Measurements from ENCODE around the gene KCNH4. TPM values are rescaled to one million over a fixed set of nuclear protein-coding genes. Genes with fewer than 3 reads are reported as not detected.

The KCNH4 gene
- total RNA-seq, 1 experiment from 2014 or later: 1.5 TPM

DNA sequence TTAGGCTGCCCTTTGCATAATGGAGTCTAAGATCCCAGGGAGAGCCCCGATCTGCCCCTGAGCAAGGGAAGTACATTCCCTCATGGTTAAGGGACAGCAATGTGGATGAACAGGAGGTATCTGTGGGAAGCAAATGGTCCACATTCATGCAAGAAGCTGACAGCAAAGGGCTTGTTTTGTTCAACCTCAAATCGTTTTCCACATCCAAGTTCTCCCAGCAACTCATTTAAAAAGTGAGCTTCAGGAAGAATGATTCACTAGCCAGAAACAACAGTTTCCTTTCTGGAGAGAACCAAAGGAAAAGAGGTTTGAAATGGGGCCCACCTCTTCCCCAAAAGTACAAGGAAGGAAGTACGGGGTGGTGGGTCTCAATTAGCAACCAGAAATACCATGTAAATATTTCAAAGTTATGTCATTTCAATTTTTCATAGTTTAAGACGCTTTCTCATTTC, 48.9 kb downstream of the KCNH4 start:
- intact Hi-C loops (cut with micrococcal nuclease; ENCODE audit: unreplicated experiment): no loop called here
- Histone ChIP-seq H3K9me3 (ENCODE audit: control insufficient read depth, insufficient read depth, low read depth, low read length) (no peaks in the 10 kb centered on the region), H3K4me3 (ENCODE audit: low read depth in 2 of 2, low read length in 2 of 2) (no peak overlapping the region), H3K27ac (ENCODE audit: low read length) (no peak overlapping the region), H3K4me1 (ENCODE audit: control insufficient read depth, insufficient read depth, low read length) (peaks cover 18% of the 10 kb centered on the region), H3K27me3 (ENCODE audit: control insufficient read depth, insufficient read depth, low read length) (no peaks in the 10 kb centered on the region), H3K36me3 (ENCODE audit: control insufficient read depth, insufficient read depth, low read length) (peaks cover 2% of the 10 kb centered on the region; the same call in 1 of the 2 replicates)
- TF ChIP-seq POLR2AphosphoS5 (IDR thresholded peaks at IDR 0.05; ENCODE audit: low read depth, low read length) (no peak), SIN3A (IDR thresholded peaks at IDR 0.05; ENCODE audit: borderline replicate concordance, insufficient read depth, low read depth, low read length) (no peak), TCF7L2 (IDR thresholded peaks at IDR 0.05; ENCODE audit: low read depth, low read length) (no peak)
- TF ChIP-seq, protein P1, sequence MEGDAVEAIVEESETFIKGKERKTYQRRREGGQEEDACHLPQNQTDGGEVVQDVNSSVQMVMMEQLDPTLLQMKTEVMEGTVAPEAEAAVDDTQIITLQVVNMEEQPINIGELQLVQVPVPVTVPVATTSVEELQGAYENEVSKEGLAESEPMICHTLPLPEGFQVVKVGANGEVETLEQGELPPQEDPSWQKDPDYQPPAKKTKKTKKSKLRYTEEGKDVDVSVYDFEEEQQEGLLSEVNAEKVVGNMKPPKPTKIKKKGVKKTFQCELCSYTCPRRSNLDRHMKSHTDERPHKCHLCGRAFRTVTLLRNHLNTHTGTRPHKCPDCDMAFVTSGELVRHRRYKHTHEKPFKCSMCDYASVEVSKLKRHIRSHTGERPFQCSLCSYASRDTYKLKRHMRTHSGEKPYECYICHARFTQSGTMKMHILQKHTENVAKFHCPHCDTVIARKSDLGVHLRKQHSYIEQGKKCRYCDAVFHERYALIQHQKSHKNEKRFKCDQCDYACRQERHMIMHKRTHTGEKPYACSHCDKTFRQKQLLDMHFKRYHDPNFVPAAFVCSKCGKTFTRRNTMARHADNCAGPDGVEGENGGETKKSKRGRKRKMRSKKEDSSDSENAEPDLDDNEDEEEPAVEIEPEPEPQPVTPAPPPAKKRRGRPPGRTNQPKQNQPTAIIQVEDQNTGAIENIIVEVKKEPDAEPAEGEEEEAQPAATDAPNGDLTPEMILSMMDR (IDR thresholded peaks at IDR 0.05): no peak
- TF ChIP-seq, protein P2, sequence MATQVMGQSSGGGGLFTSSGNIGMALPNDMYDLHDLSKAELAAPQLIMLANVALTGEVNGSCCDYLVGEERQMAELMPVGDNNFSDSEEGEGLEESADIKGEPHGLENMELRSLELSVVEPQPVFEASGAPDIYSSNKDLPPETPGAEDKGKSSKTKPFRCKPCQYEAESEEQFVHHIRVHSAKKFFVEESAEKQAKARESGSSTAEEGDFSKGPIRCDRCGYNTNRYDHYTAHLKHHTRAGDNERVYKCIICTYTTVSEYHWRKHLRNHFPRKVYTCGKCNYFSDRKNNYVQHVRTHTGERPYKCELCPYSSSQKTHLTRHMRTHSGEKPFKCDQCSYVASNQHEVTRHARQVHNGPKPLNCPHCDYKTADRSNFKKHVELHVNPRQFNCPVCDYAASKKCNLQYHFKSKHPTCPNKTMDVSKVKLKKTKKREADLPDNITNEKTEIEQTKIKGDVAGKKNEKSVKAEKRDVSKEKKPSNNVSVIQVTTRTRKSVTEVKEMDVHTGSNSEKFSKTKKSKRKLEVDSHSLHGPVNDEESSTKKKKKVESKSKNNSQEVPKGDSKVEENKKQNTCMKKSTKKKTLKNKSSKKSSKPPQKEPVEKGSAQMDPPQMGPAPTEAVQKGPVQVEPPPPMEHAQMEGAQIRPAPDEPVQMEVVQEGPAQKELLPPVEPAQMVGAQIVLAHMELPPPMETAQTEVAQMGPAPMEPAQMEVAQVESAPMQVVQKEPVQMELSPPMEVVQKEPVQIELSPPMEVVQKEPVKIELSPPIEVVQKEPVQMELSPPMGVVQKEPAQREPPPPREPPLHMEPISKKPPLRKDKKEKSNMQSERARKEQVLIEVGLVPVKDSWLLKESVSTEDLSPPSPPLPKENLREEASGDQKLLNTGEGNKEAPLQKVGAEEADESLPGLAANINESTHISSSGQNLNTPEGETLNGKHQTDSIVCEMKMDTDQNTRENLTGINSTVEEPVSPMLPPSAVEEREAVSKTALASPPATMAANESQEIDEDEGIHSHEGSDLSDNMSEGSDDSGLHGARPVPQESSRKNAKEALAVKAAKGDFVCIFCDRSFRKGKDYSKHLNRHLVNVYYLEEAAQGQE (IDR thresholded peaks at IDR 0.05; ENCODE audit: insufficient read depth in 1 of 2, low read depth in 2 of 2, low read length in 1 of 2): no peak
- CTCF ChIA-PET: no interaction called here
- no peak for ATAC-seq
- no peak for DNase-seq (ENCODE audit: low read depth, low spot score)
- POLR2A ChIA-PET: no interaction called here
- no TSS peak for BruUV-seq (replicated peaks)
- in situ Hi-C loops (cut with HindIII; ENCODE audit: low pct_unique_long_range_greater_than_20kb, low sequenced_read_pairs): no loop called here

DNA sequence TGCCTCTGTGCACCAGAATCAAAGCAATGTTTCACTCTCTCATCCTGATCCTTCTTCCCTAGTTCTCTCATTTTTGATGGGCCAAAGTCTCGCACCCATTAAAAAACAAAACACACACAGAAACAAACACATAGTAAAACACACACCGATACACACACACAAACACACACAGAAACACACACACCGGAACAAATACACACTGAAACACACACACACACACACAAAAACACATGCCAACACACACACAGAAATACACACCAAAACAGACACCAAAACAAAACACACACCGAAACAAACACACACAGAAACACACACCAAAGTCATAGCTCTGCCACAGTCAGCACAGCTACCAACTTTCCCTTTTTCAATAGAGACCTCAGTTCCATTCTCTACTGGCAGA, 49.7 kb downstream of the KCNH4 start:
- H3K4me1 ChIP-seq (ENCODE audit: control insufficient read depth, insufficient read depth, low read length): peaks cover 14% of the 10 kb centered on the region
- no peak overlapping the region for H3K4me3 ChIP-seq (ENCODE audit: low read depth in 2 of 2, low read length in 2 of 2)
- H3K9me3 ChIP-seq (ENCODE audit: control insufficient read depth, insufficient read depth, low read depth, low read length): no peaks in the 10 kb centered on the region
- ATAC-seq: no peak
- in situ Hi-C loops (cut with HindIII; ENCODE audit: low pct_unique_long_range_greater_than_20kb, low sequenced_read_pairs): no loop called here
- TF ChIP-seq, protein P1 (IDR thresholded peaks at IDR 0.05): no peak
- TF ChIP-seq, protein P2 (IDR thresholded peaks at IDR 0.05; ENCODE audit: insufficient read depth in 1 of 2, low read depth in 2 of 2, low read length in 1 of 2): no peak
- no peak for TF ChIP-seq TCF7L2 (IDR thresholded peaks at IDR 0.05; ENCODE audit: low read depth, low read length)
- no peak for TF ChIP-seq SIN3A (IDR thresholded peaks at IDR 0.05; ENCODE audit: borderline replicate concordance, insufficient read depth, low read depth, low read length)
- CTCF ChIA-PET: no interaction called here
- no peak for DNase-seq (ENCODE audit: low read depth, low spot score)
- no peak overlapping the region for H3K27ac ChIP-seq (ENCODE audit: low read length)
- peaks cover 2% of the 10 kb centered on the region; the same call in 1 of the 2 replicates for H3K36me3 ChIP-seq (ENCODE audit: control insufficient read depth, insufficient read depth, low read length)
- POLR2A ChIA-PET: no interaction called here
- BruUV-seq (replicated peaks): no TSS peak
- intact Hi-C loops (cut with micrococcal nuclease; ENCODE audit: unreplicated experiment): no loop called here
- no peaks in the 10 kb centered on the region for H3K27me3 ChIP-seq (ENCODE audit: control insufficient read depth, insufficient read depth, low read length)

Measured in Panc1 (cell line).